Transverse colon (tissue), 4 donors: ENCODE measurements around the gene TMEM178B. TPM values are rescaled to one million over a fixed set of nuclear protein-coding genes. Genes with fewer than 3 reads are reported as not detected.
"Not testable (repeated sequence)": the region's sequence is repeated elsewhere in the genome, so short reads cannot be mapped to it uniquely, and the experiment has no call there.

Source experiments
- DNase-seq: peaks from one replicate; pipeline ENCODE4 v3.0.0-alpha.2; 2019
- H3K27ac ChIP-seq, 4 donors: fragments of 200-600 bp; sonication (generic); 2 replicates each; pipeline ENCODE4 v1.5.1; 2016 to 2018; ENCODE audit warnings: inconsistent platforms in 4 of 4
- H3K27me3 ChIP-seq: fragments of 200-600 bp; sonication (generic); 2 replicates; pipeline ENCODE4 v1.5.1; 2017; ENCODE audit warnings: inconsistent platforms
- H3K36me3 ChIP-seq, 4 donors: fragments of 200-600 bp; sonication (generic); 2 replicates each; pipeline ENCODE4 v1.5.1; 2017 to 2019; ENCODE audit warnings: inconsistent platforms in 4 of 4
- H3K4me1 ChIP-seq, 4 donors: fragments of 200-600 bp; sonication (generic); 2 replicates each; pipeline ENCODE4 v1.5.1; 2017 to 2020; ENCODE audit warnings: inconsistent platforms in 4 of 4
- H3K4me3 ChIP-seq, 4 donors: fragments of 200-600 bp; sonication (generic); 1 replicate in 1 of 4; 2 replicates in 3 of 4; pipeline versions ENCODE4 v1.5.1 to v1.6.1; 2017 to 2019; ENCODE audit warnings: inconsistent platforms in 4 of 4
- H3K9me3 ChIP-seq, 2 donors: fragments of 200-600 bp; sonication (generic); 2 replicates each; pipeline ENCODE4 v1.5.1; 2017 to 2019; ENCODE audit warnings: inconsistent platforms in 2 of 2
- EP300 ChIP-seq: sonication (generic); formaldehyde crosslinking; IDR thresholded peaks from one replicate; pipeline ENCODE4 v1.6.1; 2017; ENCODE audit warnings: antibody characterized with exemption, low read depth
- POLR2A ChIP-seq: fragments of 450-650 bp; IDR thresholded peaks from one replicate; pipeline ENCODE4 v1.6.1; 2016; ENCODE audit warnings: antibody characterized with exemption, mild to moderate bottlenecking, moderate library complexity
- POLR2AphosphoS5 ChIP-seq, 3 donors: sonication (generic); formaldehyde crosslinking; IDR thresholded peaks; one replicate each; pipeline ENCODE4 v1.6.1; 2016; ENCODE audit warnings: antibody characterized with exemption in 3 of 3
- WGBS, 2 donors: methylation state at CpG; one replicate each; pipeline ENCODE4 v1.1.5; 2018; ENCODE audit warnings: low coverage in 1 of 2; 5-methylcytosine and 5-hydroxymethylcytosine counted together
- in situ Hi-C, 4 donors: fragments of 200-750 bp; cut with MboI; loops; one replicate each; pipeline versions ENCODE4 v1.15.0 to v1.15.1; 2017; ENCODE audit warnings: low sequenced_read_pairs in 3 of 4, low pct_ligation_motif_present in 1 of 4, low pct_unique_long_range_greater_than_20kb in 1 of 4
- intact Hi-C: fragments of 100-400 bp; cut with DNase I; formaldehyde crosslinking; loops from one replicate; pipeline ENCODE4 v1.15.1; 2023; ENCODE audit warnings: low total_unique reads
- total RNA-seq, 4 donors: library from RNA; depleted of rRNA; stranded (reverse); fragments of >200 nt; gene quantifications; one replicate each; pipeline ENCODE4 v1.1.0, GENCODE V29; 2016
- TF ChIP-seq, protein P1 (sequence below), 5 experiments: fragments of 200-600 bp in 3 of 5; fragments of 450-650 bp in 2 of 5; sonication (generic) in 3 of 5; IDR thresholded peaks; 1 replicate in 2 of 5; 2 replicates in 3 of 5; pipeline ENCODE4 v1.5.1; 2016 to 2017; ENCODE audit warnings: antibody characterized with exemption in 5 of 5, inconsistent platforms in 3 of 5, mild to moderate bottlenecking in 2 of 5, moderate library complexity in 1 of 5

Gene TMEM178B
- total RNA-seq, 4 donors from 2014 or later: 0.32 to 0.82 (median 0.39) TPM

DNA sequence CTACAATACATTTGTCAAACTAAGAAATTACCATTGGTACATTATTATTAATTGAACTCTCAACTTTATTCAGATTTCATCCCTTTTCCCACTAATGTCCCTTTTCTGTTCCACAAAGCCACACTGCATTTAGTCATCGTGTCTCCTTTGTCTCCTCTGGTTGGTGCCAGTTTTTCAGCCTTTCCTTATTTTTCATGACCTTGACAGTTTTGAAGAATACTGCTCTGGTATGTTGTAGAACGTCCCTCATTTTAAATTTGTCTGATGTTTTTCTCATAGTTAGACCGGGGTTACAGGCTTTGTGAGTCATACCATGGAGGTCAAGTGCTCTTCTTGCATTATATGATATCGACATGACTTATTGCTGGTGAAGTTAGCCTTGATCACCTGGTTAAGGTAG lies 304.0 kb downstream of the TMEM178B start:
- H3K27me3 ChIP-seq: no peaks in the 10 kb centered on the region
- no peak overlapping the region for H3K27ac ChIP-seq
- H3K36me3 ChIP-seq: no peaks in the 10 kb centered on the region
- DNase-seq: no peak
- H3K4me3 ChIP-seq: no peak overlapping the region
- H3K9me3 ChIP-seq: no peaks in the 10 kb centered on the region
- no peak for TF ChIP-seq POLR2A
- no peak for TF ChIP-seq EP300
- in situ Hi-C loops (no loop called here), intact Hi-C loops (no loop called here)
- WGBS, 2 donors: 53 to 72% methylated on average over 4 of the region's 4 CpGs
- H3K4me1 ChIP-seq: no peaks in the 10 kb centered on the region

DNA sequence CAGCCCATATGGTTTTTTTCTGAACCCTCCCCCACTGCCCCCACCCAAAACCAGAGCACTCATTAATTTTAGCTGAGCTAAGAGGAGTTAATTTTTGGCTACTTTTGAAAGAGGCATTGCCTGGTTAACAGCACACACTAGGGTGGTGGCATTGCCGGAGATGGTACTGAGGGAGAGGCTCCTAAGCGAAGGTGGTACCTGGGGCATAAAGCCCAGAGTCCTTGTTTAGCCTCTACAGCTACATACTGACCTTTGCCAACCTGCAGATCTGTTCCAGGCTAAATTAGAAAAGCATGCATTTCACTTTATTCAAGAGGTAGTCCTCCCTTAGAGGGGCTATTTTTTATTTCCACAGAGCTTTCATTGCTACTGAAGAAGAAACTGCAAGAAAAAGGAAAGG lies 304.5 kb downstream of the TMEM178B start:
- no peaks in the 10 kb centered on the region for H3K27me3 ChIP-seq
- no peak overlapping the region for H3K27ac ChIP-seq
- 98% methylated on average over 2 of the region's 2 CpGs; no CpG with 5 or more reads in 1 of the 2 donors for WGBS, 2 donors

DNA sequence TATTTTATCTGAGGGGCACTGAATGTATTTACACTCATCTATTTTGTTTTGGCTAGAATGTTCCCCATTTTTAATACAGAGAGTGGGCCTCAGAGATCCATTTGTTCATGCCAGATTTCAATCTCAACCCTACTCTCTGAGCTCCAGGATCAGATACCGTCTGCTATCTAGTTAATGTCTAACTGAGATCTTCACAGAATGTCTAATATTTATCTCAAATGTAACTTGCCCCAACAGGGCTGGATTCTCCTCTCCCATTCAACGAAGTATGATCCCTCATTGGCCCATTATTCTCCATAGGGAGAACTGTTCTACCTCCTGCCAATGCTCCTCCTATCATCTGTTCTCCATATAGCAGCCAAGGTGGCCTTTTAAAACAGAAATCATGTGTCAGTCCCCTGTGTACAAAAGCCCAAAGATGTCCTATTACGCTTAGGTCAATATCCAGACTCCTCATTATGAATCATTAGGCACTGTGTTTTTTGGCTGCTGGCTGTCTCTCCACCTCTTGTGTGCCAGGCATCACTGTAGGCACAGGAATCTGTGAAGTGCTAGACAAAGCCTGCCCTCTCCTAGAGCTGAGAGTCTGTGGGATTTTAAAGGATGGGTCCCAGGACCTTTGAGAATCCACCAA lies 308.0 kb downstream of the TMEM178B start:
- H3K36me3 ChIP-seq: no peaks in the 10 kb centered on the region
- TF ChIP-seq EP300: no peak
- TF ChIP-seq, protein P1, sequence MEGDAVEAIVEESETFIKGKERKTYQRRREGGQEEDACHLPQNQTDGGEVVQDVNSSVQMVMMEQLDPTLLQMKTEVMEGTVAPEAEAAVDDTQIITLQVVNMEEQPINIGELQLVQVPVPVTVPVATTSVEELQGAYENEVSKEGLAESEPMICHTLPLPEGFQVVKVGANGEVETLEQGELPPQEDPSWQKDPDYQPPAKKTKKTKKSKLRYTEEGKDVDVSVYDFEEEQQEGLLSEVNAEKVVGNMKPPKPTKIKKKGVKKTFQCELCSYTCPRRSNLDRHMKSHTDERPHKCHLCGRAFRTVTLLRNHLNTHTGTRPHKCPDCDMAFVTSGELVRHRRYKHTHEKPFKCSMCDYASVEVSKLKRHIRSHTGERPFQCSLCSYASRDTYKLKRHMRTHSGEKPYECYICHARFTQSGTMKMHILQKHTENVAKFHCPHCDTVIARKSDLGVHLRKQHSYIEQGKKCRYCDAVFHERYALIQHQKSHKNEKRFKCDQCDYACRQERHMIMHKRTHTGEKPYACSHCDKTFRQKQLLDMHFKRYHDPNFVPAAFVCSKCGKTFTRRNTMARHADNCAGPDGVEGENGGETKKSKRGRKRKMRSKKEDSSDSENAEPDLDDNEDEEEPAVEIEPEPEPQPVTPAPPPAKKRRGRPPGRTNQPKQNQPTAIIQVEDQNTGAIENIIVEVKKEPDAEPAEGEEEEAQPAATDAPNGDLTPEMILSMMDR (IDR thresholded peaks at IDR 0.05): no peak
- no peak for TF ChIP-seq POLR2A
- no peak for TF ChIP-seq POLR2AphosphoS5 (IDR thresholded peaks at IDR 0.05)
- no peaks in the 10 kb centered on the region for H3K27me3 ChIP-seq
- H3K4me1 ChIP-seq: no peaks in the 10 kb centered on the region
- H3K27ac ChIP-seq: no peak overlapping the region
- no peaks in the 10 kb centered on the region for H3K9me3 ChIP-seq
- no peak overlapping the region for H3K4me3 ChIP-seq
- intact Hi-C loops (no loop called here), in situ Hi-C loops (no loop called here)
- no peak for DNase-seq
- 53 to 55% methylated on average over 2 to 3 of the region's 3 CpGs for WGBS, 2 donors

More for the DNA sequence above, 304.5 kb downstream of the TMEM178B start:
- Histone ChIP-seq H3K9me3 (no peaks in the 10 kb centered on the region), H3K36me3 (no peaks in the 10 kb centered on the region), H3K4me3 (no peak overlapping the region), H3K4me1 (no peaks in the 10 kb centered on the region)
- DNase-seq: no peak
- intact Hi-C loops: no loop called here
- TF ChIP-seq POLR2A (no peak), POLR2AphosphoS5 (IDR thresholded peaks at IDR 0.05) (no peak), EP300 (no peak)
- TF ChIP-seq, protein P1 (IDR thresholded peaks at IDR 0.05): no peak
- in situ Hi-C loops: no loop called here

DNA sequence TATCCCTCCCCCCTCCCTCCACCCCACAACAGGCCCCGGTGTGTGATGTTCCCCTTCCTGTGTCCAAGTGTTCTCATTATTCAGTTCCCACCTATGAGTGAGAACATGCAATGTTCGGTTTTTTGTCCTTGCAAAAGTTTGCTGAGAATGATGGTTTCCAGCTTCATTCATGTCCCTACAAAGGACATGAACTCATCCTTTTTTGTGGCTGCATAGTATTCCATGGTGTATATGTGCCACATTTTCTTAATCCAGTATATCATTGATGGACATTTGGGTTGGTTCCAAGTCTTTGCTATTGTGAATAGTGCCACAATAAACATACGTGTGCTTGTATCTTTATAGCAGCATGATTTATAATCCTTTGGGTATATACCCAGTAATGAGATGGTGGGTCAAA lies 309.5 kb downstream of the TMEM178B start:
- intact Hi-C loops, H3K9me3 ChIP-seq, H3K27ac ChIP-seq, H3K4me1 ChIP-seq, H3K27me3 ChIP-seq, H3K36me3 ChIP-seq, in situ Hi-C loops, H3K4me3 ChIP-seq, DNase-seq: not testable (repeated sequence)
- 84% methylated on average over 3 of the region's 3 CpGs; no CpG with 5 or more reads in 1 of the 2 donors for WGBS, 2 donors

DNA sequence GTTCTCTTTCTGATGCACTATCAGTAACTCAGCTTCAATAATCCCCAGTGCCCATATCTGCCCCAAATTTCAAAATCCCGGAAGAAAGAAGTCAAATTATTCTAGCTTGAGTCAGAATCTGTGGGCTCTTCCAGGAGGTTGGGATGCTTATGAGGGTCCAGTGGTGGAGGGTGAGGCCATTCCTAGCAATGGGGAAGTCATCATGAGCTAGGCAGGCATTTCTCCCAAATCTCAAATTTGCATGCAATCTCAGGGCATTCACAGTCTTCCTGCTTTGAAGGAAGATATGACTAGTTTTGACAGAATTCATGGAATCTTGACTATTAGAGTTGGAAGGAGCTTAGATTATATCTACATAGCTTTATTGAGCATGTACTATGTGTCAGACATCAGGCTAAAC lies 313.0 kb downstream of the TMEM178B start:
- H3K9me3 ChIP-seq: no peaks in the 10 kb centered on the region
- H3K4me3 ChIP-seq: no peak overlapping the region
- H3K27ac ChIP-seq: no peak overlapping the region
- H3K27me3 ChIP-seq: no peaks in the 10 kb centered on the region
- TF ChIP-seq POLR2AphosphoS5 (IDR thresholded peaks at IDR 0.05) (no peak), EP300 (no peak), POLR2A (no peak)
- TF ChIP-seq, protein P1 (IDR thresholded peaks at IDR 0.05): no peak
- DNase-seq: no peak
- WGBS, 2 donors: 95% methylated on average over 1 of the region's 1 CpG; no CpG with 5 or more reads in 1 of the 2 donors
- in situ Hi-C loops: no loop called here
- intact Hi-C loops: no loop called here
- H3K4me1 ChIP-seq: no peaks in the 10 kb centered on the region
- H3K36me3 ChIP-seq: no peaks in the 10 kb centered on the region
